GM10847 (cell line): ENCODE results near the gene IRF2BPL.

Experiments
- POLR2A ChIP-seq: IDR thresholded peaks from 2 replicates; pipeline ENCODE4 v1.6.1; 2011; ENCODE audit not compliant: insufficient read length; ENCODE audit errors: extremely low read depth

The IRF2BPL gene

GRCh38 chr14:77011245-77011644 is 17.3 kb downstream of the IRF2BPL start:
- no peak for TF ChIP-seq POLR2A

DNA sequence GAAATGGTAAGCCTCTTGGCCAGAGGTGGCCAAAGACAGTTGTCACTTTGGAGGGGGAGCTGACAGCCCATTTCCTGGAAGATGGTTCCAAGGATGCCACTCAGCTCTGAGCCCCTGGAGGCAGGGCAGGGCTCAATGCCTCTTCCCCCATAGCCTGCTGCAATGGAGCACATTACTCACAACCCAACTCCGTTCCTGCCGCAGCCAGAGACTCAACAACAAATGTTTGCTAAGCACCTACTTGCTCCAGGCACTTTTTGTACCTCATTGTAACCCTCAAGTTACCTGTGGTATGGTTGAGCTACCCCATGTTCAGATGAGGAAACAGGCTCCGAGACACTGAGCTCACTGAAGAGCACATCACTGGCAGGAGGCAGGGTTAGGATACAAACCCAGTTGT is 19.5 kb downstream of the IRF2BPL start:
- TF ChIP-seq POLR2A = no peak

DNA sequence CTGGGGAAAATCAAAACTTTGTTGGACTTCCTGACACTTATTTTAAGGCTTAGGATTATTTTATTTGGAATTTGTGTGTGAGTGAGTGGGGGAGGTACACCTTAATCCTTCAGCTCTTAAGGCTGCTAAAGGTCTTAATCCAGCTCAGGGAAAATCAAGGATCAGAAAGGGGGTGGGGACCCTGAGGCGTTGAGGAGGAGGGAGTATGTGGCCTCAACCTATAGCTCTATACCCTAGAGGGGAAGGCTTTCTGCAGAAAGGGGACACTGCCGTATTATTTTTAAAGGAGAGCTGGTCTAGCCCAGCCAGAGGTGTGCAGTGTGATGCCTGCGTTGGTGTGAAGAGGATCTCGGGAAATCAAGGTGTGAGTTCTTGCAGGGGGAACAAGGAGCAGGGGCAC is 20.0 kb downstream of the IRF2BPL start:
- TF ChIP-seq POLR2A = no peak

DNA sequence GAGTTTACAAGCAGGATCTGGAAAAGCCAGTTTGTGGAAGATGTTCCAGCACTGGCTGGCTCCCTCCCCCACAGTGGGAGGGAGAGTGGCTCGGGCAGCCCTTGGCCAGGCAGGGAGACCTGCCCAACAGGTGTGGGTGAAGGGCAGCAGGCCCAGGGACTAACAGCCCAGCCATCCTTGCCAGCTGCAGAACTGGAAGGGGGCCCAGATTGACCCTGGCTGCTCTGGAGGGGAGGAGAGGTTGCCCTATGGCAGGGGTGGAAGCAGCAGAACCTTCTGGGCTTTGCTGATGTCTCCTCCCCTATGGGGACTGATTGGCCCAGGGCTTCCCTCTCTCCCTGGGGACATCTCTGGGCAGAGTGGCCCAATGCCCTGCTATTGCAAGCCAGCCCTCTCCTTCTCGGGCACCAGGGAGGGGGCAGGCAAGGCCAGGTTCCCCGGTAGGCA is 20.5 kb downstream of the IRF2BPL start:
- no peak for TF ChIP-seq POLR2A

- no peak for TF ChIP-seq POLR2A
Observed at GRCh38 chr14:77007183-77007974, 21.1 kb downstream of the IRF2BPL start.

DNA sequence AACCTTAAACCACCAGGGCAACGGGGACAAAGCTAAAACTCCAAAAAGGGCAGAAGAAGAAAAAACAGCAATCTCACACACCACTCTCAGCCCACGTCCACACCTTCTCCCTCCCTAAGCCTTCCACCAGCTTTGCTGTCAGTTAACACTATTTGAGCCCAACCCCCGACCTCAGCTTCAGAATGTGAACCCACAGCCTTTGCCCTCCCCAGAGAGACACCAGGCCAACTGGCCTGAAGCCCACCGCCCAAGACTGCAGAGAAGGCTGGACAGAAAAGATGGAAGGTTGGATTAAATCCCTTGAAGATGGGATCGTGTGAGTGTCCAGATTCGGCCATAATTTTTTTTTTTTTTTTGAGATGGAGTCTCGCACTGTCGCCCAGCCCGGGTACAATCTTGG is 22.4 kb downstream of the IRF2BPL start:
- no peak for TF ChIP-seq POLR2A

DNA sequence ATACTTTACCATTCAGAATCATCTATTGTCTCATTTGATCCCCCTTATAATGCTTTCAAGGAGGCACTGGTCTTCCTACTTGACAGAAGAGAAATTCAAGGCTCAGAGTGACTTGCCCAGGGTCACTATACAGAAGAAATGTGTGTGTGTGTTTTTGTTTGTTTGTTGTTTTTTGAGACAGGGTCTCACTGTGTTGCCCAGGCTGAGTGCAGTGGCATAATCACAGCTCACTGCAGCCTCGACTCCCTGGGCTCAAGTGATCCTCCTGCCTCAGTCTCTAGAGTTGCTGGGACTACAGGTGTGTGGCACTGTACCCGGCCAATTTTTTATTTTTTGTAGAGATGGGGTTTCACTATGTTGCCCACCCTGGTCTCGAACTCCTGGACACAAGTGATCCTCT is 22.9 kb downstream of the IRF2BPL start:
- no peak for TF ChIP-seq POLR2A

GRCh38 chr14:77004711-77005460 is 23.6 kb downstream of the IRF2BPL start:
- no peak for TF ChIP-seq POLR2A

DNA sequence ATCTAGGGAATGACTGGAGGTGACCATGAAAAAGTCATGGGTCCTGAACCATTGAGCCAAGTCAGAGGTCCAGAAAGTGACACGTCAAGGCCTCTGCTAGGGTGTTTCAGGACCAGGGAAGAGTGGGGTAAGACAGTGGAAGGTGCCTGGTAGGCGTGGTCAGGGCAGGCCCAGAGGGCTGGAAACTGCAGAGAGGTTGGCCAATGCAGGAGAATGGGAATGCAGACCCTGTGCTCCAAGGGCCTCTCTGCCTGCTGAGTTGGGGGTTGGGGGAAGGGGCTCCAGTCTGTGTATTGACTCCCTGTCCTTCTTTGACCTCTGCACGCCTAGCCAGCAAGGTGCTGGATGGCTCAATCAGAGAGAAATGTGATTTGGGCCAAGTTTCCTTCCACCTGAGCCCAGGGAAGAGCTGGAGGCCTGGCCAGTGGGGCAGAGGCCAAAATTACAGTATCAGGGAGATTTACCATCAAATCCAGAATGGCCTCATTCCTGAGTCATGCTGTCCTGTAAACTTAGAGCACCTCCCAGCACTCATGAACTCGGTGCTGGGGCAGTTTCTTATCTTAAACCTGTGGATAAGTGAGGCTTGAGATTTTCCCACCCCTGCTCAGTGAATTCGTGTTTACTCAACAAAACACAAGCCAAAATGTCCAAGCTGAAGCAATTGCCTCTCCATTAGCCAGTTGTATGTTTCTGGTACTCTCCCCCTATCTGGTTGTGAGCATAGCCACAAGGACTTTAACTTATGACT is 24.4 kb downstream of the IRF2BPL start:
- TF ChIP-seq POLR2A = no peak

GRCh38 chr14:77002889-77003288 is 25.6 kb downstream of the IRF2BPL start:
- TF ChIP-seq POLR2A = no peak

DNA sequence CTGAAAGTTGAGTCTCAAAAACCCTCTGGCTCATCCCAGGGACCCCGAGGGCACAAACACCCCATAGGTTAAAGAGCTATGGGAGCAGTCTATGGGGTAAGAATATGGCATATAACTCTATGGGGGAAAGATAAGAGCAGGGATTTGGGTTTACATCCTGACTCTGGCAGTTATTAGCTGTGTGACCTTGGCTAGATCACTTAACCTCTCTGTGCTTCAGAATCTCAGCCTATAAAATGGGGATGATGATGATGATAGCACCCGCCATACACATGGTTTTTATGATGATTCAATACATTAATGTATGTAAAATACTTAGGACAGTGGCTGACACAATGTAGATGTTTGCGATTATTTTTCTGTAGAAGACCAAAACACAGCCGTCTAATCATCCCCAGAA is 26.2 kb downstream of the IRF2BPL start:
- TF ChIP-seq POLR2A = no peak

- no peak for TF ChIP-seq POLR2A
Observed at GRCh38 chr14:77000340-77001270, 27.9 kb downstream of the IRF2BPL start.

- TF ChIP-seq POLR2A = no peak
Observed at GRCh38 chr14:76998910-76999309, 29.6 kb downstream of the IRF2BPL start.

GRCh38 chr14:76997257-76997970 is 31.1 kb downstream of the IRF2BPL start:
- no peak for TF ChIP-seq POLR2A
